ENCODE measurements around the gene RGS10. TPM values are rescaled to one million over a fixed set of nuclear protein-coding genes. Genes with fewer than 3 reads are reported as not detected.

The RGS10 gene
- total RNA-seq, 1 experiment from 2014 or later: 22.6 TPM

GRCh38 chr10:119538632-119539358, 3.7 kb downstream of the RGS10 start (continued):
- no peak for TF ChIP-seq ERG (CRISPR knock-in tag; IDR thresholded peaks at IDR 0.05)
- TF ChIP-seq TCF7 (CRISPR knock-in tag; IDR thresholded peaks at IDR 0.05; ENCODE audit: low read depth): no peak

GRCh38 chr10:119537953-119538630, 4.4 kb downstream of the RGS10 start:
- peaks cover 29% of the 10 kb centered on the region for H3K27me3 Mint-ChIP-seq (ENCODE audit: low read depth)
- CTCF ChIA-PET: interaction anchor here (0.7 to 1.4 kb wide), 4 partner anchors 11 to 81 kb away, joined by 3 to 7 read pairs (median 4); no protein-coding TSS in a partner anchor
- POLR2A ChIA-PET: no interaction called here
- no peaks in the 10 kb centered on the region for H3K9me3 Mint-ChIP-seq
- H3K4me3 Mint-ChIP-seq: no peak overlapping the region
- ATAC-seq (no peak), DNase-seq (ENCODE audit: low spot score) (no peak)
- H3K36me3 Mint-ChIP-seq: no peaks in the 10 kb centered on the region
- peaks cover 16% of the 10 kb centered on the region for H3K4me1 Mint-ChIP-seq
- H3K27ac Mint-ChIP-seq: no peak overlapping the region
- TF ChIP-seq E2F1 (CRISPR knock-in tag; IDR thresholded peaks at IDR 0.05) (no peak), IRF1 (CRISPR knock-in tag; IDR thresholded peaks at IDR 0.05) (no peak), PRRX2 (CRISPR knock-in tag; IDR thresholded peaks at IDR 0.05) (no peak), ZNF138 (CRISPR knock-in tag; conservative IDR thresholded peaks at IDR 0.05) (no peak), USF2 (CRISPR knock-in tag; IDR thresholded peaks at IDR 0.05) (no peak), NFE2L1 (CRISPR knock-in tag; IDR thresholded peaks at IDR 0.05) (no peak), JAZF1 (CRISPR knock-in tag; IDR thresholded peaks at IDR 0.05) (no peak), NR3C1 (CRISPR knock-in tag; conservative IDR thresholded peaks at IDR 0.05; ENCODE audit: low read depth) (no peak), NR2C2 (CRISPR knock-in tag; IDR thresholded peaks at IDR 0.05) (no peak), GRHL2 (CRISPR knock-in tag; IDR thresholded peaks at IDR 0.05; ENCODE audit: insufficient replicate concordance, severe bottlenecking) (no peak), FOXP4 (CRISPR knock-in tag; IDR thresholded peaks at IDR 0.05) (no peak), GTF2I (CRISPR knock-in tag; conservative IDR thresholded peaks at IDR 0.05) (no peak), CDX4 (CRISPR knock-in tag; IDR thresholded peaks at IDR 0.05; ENCODE audit: borderline replicate concordance) (no peak), PRDM15 (CRISPR knock-in tag; IDR thresholded peaks at IDR 0.05) (no peak), NFATC4 (CRISPR knock-in tag; IDR thresholded peaks at IDR 0.05) (no peak), RORB (CRISPR knock-in tag; IDR thresholded peaks at IDR 0.05) (no peak), ATF2 (CRISPR knock-in tag; IDR thresholded peaks at IDR 0.05; ENCODE audit: borderline replicate concordance, low read depth) (no peak), ELF4 (CRISPR knock-in tag; IDR thresholded peaks at IDR 0.05; ENCODE audit: low read depth) (no peak)

All from WTC11 (cell line).